Activated naive CD4-positive, alpha-beta T cell treated with Interleukin-2 at 50 U/mL for 16 hours (primary cell): ENCODE data around the gene DLG1.
"Not testable (repeated sequence)": the region's sequence is repeated elsewhere in the genome, so short reads cannot be mapped to it uniquely, and the experiment has no call there.

Experiments
- DNase-seq: peaks from one replicate; pipeline ENCODE4 v3.0.0-alpha.2; 2020

Gene DLG1

DNA sequence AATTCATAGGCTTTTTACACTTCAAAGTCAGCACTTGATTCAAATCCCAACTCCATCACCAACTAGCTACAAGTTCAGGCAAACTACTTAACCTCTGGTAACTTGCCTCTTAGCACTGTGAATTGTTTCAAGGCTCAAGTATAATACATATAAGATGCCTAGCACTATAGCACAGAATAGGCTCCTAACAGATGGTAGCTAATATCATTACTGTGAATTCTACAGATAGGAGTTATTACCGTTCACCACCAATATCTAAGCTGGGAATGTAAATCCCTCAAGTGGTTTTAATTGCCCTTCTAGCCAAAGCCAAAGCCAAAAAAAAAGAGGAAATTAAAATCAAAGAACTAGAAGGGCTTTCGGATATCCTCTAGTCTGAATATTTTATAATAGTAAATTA, 15.4 kb downstream of the DLG1 start:
- no peak for DNase-seq

DNA sequence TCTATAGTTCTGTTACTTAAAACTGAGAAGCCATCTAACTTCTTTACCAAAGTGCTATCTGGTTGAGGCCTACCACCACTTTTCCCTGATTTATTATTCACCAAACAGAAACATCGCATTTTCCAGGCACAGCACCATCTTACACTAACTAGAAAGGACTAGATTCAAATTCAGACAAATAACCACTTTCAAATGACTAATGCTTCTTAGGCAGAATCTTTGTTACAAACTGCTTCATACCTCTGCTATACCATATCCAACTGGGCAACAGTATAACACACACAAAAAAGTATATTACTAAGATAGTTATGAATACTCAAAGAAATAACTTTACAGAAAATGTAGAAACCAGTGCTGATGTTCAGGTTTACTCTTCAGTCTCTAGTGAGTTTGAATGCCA, 16.6 kb downstream of the DLG1 start:
- DNase-seq: no peak

DNA sequence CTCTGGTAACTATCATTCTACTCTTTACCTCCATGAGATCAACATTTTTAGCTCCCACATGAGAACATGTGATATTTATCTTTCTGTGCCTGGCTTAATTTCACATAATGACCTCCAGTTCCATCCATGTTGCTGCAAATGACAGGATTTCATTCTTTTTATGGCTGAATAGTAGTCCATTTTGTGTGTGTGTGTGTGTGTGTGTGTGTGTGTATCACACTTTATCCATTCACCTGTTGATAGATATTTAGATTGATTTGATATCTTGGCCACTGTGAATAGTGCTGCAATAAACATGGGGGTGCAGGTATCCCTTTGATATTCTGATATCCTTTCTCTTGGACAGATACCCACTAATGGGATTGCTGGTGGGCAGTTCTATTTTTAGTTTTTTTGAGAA, 18.3 kb downstream of the DLG1 start:
- no peak for DNase-seq

DNA sequence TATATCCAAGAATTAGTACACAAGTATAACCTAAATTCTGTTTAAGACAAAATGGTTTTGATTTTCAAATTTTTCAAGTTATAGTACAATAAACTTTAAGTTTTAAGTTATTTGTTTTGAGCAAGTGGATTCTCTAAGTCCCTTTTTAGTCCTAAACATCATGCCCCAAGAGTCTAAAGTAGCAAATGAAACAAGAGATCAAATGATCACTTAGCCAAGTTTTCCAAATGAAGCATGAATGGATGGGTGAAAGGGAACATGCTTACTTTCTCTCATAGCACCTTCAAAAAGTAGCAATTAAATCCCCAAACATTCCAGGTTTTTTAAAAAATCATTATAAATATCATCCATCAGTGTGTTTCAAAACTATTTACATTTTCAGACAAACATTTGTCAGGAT, 19.5 kb downstream of the DLG1 start:
- DNase-seq: no peak

DNA sequence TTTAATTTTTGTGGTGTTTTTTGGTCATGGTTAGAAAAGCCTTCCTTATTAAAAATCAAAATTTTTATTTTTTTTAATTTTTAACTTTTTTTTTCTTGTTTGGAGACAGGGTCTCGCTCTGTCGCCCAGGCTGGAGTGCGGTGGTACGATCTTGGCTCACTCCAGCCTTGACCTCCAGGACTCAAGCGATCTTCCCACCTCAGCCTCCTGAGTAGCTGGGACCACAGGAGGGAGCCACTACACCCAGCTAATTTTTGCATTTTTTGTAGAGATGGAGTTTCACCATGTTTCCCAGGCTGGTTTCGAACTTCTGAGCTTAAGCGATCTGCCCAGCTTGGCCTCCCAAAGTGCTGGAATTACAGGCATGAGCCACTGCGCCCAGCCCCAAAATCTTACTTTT, 21.6 kb downstream of the DLG1 start:
- DNase-seq: not testable (repeated sequence)

DNA sequence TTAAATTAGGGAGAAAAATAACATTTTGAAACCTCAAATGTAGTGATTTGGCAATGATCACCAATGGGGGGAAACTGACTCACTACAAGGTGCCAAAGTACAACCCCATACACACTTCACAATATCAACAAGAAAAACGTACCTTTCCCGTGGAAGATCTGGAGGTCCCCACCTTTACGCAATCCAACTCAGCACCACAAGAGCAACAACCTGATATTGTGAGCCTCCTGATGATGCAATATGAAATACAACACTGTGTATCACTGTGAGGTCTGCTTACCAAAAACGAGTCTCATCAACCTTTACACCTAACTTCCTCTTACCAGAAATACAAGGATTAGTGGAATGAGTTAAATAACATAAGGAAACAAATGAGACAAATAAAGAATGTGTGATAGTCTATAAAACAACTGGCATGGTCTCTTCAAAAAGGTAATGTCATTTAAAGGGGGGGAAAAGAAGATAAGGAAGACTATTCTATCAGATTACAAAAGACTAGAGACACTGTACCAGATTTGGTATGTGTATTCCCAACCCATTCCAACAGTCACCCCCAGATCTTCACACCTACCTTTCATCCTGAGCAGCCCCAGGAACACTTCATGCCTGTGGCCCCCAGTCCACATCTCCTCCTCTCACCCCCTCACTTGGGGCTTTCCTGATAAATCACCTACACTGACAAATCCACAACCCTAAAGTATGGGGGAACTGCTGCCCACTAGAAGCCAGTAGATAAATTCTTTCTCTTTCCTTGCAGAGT, 27.7 kb downstream of the DLG1 start:
- no peak for DNase-seq

DNA sequence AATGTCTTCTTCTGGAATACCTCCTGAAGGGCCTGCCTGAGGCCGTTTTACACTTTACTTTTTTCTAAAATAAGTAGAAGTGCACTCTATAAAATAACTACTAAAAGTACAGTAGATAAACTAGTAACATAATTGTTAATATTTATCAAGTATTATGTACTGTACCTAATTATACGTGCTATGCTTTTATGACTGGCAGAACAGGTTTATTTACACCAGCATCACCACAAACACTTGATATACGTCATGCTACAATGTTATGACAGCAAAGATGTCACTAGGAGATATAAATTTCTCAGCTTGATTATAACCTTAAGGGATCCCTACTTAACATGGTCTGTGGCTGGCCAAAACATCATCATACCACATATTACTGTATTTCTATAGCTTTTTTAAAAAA, 29.4 kb downstream of the DLG1 start:
- no peak for DNase-seq

DNA sequence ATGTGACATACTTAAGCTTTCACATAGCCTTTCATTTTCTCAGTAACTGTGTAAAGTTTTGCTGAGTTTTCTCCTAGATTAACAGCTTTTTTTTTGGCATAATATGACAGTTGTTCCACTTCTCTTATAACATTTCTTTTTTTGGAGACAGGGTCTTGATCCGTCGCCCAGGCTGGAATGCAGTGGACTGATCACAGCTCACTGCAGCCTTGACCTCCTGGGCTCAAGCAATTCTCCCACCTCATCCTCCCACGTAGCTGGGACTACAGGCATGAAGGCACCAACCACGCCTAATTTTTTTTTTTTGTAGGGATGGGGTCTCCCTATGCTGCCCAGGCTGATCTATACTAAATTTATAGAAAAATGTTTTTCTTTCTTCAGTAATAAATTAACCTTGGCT, 30.1 kb downstream of the DLG1 start:
- DNase-seq: no peak

DNA sequence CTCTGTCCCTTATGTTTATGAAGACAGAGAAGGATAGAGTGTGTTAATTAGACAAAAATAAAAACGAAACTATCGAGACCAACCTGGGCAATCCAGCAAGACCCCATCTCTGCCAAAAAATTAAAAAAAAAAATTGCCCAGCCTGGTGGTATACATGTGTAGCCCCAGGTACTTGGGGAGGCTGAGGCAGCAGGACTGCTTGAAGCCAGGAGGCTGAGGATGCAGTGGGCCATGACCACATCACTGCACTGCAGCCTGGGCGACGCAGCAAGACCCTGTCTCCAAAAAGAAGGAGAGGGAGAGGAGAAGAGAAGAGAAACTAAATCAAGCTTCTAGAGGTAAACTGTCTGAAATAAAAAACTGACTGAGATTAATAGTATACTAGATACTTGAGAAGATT, 32.1 kb downstream of the DLG1 start:
- DNase-seq: no peak

DNA sequence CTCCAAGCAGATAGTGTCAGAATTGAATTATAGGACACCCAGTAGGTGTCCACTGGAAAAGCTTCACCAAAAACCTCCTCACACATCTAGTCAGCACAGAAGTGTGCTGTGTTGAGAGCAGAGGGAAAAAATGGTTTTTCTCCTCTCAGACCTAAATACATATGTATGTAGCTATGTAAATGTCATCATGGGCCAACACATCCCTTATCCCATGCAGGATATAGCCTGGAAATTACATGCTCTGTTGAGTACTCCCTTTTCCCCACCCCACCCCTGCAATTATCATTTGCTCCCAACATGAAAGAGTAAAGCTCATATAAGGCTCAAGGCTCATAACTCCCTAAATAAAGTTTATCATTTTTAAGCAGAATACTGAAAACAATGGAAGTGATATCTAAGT, 35.7 kb downstream of the DLG1 start:
- no peak for DNase-seq

DNA sequence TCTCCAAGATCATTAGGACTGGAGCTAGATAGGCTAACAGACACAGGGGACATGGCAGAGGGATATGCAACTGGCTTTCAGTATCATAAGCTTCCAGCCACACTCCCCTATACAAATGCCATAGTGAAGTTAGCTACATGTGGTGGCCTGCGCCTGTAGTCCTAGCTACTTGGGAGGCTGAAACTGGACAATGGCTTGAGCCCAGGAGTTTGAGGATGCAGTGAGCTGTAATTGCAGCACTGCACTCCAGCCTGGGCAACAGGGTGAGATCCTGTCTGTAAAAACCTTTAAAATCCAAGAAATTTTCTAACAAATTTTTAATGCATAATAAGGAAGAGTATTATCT, 37.3 kb downstream of the DLG1 start:
- no peak for DNase-seq

DNA sequence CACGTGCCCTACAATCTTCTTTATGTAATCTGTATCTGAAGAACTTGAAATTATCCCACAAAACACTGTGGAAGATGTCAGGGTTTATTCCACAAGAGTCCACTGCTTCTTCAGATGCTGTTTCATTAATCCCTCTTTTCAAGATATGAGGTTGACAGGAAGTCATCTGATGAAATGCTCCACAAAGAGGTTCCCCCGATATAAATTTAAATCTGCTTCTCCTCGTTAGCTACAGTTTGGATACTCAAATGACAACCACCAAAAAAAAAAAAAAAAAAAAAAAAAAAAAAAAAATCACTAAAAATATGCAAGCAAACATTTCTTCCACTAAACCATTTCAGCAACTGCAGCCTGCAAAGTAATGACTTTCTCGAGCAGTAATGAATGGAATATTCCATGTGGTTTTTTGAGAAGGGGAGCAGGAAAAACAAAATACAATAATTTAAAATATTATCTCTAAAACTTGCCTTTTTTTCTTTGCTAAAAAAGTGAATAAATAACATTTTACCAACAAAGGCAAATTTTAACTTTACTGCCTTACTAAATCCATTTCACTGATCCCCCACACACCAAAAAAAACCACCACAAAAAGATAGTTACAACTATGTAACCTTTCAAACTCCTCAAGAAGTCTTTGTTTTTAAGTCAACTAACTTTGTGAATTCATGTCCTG, 37.8 kb downstream of the DLG1 start:
- DNase-seq: no peak

DNA sequence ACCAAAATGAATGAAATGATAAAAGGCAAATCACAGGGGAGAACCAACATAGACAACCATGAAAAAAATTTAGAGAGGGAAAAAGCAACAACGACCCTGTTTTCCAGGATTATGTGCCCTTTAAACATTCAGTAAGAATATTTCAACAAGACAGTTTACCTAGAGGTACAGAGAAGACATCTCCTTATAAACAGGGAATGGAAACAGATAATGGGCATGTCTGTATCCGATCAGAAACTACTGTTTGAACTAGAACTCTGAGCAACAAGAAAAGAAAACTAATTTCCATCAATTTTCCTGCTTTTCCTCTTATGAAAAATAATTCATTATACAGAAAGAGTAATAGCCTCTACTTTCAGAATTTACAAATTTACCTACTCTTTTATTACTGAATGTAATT, 39.3 kb downstream of the DLG1 start:
- DNase-seq: no peak

DNA sequence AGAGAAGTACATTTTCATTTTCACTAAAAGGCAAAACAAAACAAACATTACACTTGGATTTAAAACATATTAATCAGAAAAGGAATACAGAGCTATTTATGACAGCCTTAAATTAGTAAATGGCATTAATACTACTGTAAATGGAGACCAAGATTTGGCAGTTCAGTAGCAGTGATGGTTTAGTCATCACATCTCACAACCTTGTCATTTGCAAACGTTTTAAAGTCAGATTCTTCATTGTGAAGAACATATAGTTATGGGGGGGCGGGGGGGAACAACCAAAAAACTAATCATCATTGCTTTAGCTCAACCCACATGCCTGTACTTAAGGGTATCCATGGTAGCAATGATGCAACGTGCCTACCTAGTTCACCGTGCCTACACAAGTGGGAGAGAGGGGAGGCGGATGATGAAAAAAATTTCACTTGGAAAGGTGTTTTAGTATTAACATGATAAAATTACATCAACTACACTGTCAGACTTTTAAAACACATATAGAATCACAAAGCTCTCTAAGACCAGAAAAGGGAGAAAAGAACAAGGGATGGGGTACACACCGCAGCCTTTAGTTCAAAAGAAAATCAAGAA, 40.1 kb downstream of the DLG1 start:
- DNase-seq: no peak

DNA sequence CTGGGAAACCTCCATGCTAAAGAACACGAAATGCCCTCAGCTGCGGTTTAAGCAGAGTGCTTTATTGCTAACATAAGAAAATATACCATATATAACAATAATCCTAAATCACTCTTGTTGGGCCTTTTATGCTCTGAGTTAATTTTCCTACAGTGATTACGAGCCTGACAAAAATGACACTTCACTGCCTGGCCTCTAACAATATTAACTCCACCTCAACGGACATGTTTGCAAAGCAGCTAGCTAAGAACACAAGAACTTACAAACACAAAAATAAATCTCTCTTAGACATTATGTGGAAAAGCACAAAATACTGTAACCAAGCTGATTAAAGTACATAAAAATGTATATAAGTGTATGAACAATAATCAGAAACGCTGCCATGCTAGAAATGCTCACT, 40.7 kb downstream of the DLG1 start:
- no peak for DNase-seq

DNA sequence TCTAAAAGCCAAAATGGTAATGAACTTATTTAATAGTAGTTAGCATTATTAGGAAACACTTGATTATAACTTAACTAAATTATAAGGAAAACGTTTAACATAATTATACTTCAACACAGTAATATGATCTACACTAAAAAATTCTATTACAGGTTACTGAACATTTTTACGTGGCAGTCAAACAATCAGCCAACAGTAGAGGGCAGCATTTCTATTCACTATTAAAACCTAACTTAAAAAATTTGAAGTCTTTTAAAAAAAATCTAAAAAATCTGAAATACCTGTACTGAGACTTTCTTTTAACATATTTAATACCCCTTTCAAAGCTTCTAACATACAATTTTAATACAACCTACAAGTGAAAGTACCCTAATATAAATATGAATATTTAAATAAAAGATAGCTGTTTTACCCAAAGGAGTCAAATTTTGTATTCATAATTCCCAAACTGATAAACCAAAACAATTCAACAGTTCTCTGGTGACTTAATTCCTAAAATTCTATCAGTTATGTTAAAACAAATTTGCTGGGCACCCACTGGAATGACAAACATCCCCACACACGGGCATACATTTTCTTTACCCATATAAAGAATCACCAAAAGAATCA, 41.5 kb downstream of the DLG1 start:
- peak; percentile 14 for DNase-seq

DNA sequence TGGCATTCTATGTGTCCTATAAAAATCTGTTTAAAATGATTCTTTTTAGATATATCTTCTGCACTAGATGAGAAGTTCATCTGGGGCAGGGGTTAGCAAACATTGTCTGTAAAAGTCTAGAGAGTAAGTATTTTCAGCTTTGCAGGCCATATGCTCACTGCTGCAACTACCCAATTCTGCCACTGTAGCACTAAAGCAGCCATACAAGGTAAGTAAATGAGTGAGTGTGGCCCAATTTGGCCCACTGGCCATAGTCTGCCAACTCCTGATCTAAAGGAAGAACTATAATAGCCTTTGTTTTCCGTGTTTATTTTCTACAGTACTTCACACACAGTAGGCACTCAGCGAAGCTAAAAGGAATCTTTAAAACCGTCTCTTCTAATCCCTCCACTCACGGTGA, 42.3 kb downstream of the DLG1 start:
- DNase-seq: no peak

DNA sequence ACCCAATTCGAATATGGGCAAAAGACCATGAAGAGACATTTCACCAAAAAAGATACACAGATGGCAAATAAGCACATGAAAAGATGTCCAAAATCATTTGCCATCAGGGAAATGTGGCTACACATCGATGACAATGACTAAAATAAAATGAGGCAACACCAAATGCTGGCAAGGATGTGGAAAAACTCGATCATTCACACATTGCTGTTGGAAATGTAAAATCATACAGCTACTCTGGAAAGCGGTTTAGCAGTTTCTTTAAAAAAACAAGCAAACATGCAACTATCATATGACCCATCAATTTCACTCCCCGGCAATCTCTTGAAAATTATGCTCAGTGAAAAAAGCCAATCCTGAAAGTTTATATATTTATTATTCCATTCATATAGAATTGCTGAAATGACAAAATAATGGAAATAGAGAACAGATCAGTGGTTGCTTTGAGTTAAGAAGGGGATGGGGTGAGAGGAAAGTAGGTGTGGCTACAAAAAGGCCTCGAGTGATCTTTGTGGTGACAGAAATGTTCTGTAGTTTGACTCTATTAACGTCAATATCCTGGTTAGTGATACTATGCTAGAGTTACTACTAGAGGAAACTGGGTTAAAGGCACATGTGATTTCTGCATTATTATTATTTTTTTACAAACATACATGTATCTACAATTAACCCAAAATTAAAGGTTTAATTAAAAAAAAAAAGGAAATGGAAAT, 45.0 kb downstream of the DLG1 start:
- DNase-seq: no peak

DNA sequence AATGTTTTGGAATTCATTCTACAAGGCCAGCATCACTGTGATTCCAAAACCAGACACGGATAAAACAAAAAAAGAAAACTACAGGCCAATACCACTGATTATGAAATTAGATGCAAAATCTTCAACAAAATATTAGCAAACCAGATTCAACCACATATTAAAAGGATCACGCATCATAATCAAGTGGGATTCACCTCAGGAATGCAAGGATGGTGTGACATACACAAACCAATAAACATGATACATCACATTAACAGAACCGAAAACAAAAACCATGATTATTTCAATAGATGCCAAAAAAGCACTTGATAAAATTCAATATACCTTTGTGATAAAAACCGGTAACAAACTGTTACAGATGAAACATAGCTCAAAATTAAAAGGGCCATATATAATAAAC, 48.9 kb downstream of the DLG1 start:
- no peak for DNase-seq

DNA sequence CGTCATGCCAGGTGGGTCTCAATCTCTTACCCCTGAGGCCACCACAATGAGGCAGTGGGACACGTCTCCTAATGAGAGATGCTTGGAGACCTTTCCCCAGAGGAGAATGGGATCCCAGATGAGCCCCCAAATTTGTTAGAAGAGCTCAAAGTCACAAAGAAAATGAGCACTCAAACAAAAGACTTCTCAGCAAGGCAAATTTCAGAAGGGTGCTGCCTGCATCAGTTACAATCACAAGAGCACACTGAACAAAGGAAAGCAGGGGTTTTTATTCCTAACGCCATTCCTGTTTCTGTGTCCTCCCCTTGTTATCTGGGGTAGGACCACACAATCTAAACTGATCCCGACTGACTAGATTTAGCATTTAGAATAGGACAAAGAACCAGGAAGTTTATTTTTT, 50.1 kb downstream of the DLG1 start:
- DNase-seq: no peak

DNA sequence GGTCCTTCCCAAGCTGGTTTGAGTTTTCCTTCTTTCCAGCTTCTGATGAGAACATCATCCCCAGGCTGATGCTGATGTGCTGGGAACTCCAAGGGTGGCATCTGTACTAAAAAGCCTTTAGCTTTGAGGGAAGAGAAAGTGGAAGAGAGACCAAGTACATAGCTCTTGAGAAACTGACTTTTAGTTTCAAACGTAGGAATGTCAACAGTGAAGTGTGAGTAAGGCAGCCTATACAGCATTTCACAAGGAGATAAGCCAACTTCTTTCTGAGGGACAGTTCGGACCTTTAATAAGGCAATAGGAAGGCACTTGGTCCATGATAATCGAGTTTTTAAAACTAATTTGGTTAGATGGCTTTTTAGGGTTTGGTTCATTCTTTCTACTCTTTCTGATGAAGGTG, 53.7 kb downstream of the DLG1 start:
- no peak for DNase-seq

DNA sequence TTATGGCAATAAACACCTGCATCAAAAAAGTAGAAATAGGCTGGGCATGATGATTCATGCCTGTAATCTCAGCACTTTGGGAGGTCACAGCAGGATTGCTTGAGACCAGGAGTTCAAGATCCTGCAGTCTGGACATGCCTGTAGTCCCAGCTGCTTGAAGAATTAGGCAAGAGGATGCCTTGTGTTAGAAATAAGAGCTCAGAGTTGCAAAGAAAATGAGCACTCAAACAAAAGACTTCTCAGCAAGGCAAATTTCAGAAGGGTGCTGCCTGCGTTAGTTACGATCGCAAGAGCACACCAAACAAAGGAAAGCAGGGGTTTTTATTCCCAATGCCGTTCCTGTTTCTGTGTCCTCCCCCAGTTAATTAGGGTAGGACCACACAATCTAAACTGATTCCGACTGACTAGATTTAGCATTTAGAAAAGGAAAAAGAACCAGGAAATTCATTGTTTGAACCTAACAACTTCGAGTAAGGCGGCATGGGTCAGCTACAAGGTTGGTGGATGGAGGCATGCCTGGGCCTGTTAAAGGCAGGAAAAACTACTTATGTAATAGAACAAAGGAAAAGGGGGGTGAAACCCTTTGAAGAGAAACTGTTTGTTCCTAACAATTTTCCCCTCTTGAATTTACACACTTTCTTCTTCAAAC, 55.5 kb downstream of the DLG1 start:
- DNase-seq: no peak

DNA sequence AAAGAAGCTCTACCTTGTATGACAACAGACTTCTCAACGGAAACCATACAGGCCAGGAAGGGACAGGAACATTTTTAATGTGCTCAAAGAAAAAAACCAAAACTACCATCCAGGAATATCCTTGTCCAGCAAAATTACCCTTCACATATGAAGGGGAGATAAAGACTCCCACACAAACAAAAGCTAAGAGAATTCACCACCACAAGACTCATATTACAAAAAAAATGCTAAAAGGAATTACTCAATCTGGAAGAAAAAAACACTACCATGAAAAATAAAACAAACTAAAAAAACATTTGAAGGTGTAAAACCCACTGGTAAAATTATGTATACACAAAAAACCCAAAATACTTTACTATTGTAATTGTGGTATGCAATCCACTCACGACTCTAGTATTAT, 57.2 kb downstream of the DLG1 start:
- DNase-seq: no peak
